RWPE2 (cell line): ENCODE data around the gene CACHD1.

Source experiments
- ATAC-seq: fragments of 200-7000 bp; cut with Tn5 transposase; 3 replicates; pipeline ENCODE4 v1.9.1; 2021; ENCODE audit warnings: low read depth
- DNase-seq: peaks from one replicate; pipeline ENCODE4 v3.0.0-alpha.2; 2020; ENCODE audit warnings: low spot score
- H3K27ac ChIP-seq: fragments of 450-650 bp; 2 replicates; pipeline ENCODE4 v1.5.1; 2017; ENCODE audit warnings: mild to moderate bottlenecking; ENCODE audit not compliant: poor library complexity, severe bottlenecking
- H3K27me3 ChIP-seq: fragments of 250-450 bp; sonication (Bioruptor Pico); 2 replicates; pipeline ENCODE4 v1.5.1; 2021; ENCODE audit warnings: mild to moderate bottlenecking, moderate library complexity; ENCODE audit not compliant: insufficient read depth, poor library complexity, severe bottlenecking
- H3K36me3 ChIP-seq: fragments of 250-450 bp; sonication (Bioruptor Pico); 2 replicates; pipeline ENCODE4 v1.5.1; 2020; ENCODE audit warnings: low read depth, mild to moderate bottlenecking, moderate library complexity
- H3K4me1 ChIP-seq: fragments of 250-450 bp; sonication (Bioruptor Pico); 2 replicates; pipeline ENCODE4 v1.5.1; 2021; ENCODE audit warnings: mild to moderate bottlenecking, moderate library complexity; ENCODE audit not compliant: insufficient read depth, poor library complexity, severe bottlenecking
- H3K4me3 ChIP-seq: fragments of 250-450 bp; sonication (Bioruptor Pico); 2 replicates; pipeline ENCODE4 v1.5.1; 2021; ENCODE audit warnings: mild to moderate bottlenecking, moderate library complexity; ENCODE audit not compliant: severe bottlenecking
- H3K9me3 ChIP-seq: fragments of 250-450 bp; sonication (Bioruptor Pico); 2 replicates; pipeline ENCODE4 v1.5.1; 2021; ENCODE audit warnings: mild to moderate bottlenecking, moderate library complexity; ENCODE audit not compliant: severe bottlenecking
- CTCF ChIP-seq: fragments of 450-650 bp; IDR thresholded peaks from one replicate; pipeline ENCODE4 v1.5.1; 2017; ENCODE audit warnings: mild to moderate bottlenecking, moderate library complexity; ENCODE audit not compliant: poor library complexity, severe bottlenecking

CACHD1 gene

DNA sequence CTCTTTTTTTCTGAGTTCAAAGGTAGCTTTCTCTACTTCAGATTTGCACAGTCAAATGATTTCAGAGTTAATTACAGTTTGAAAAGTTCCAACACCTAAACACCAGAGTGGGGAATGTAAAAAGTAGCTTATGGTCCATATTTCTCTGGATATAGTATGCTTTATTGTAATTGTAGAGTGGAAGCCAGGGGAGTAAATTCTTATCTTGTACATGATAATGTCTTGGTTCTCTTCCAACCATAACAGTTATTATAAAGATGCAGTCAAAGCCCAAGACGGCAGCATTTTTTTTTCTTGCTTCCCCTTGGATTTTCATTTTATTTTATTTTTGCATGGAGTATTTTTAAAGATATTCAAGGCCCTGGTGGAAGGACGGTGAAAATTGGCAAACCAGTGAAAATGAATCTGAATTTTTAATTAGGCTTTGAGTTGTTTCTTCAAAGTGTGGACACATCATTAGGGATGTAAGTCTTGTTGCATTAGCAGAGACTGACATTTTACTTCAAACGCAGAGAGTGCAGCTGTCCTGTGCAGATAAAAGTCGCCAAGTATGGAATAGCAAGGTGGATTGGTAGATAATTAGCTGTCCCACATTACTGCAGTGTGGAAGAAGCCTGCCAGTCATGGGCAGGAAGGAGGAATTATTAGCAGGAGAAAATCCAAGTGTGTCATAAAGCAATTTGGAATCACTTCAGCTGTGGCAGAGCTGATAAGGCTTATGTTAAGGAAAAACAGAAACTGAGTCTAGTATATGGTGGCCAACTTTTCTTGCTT lies 11.3 kb downstream of the CACHD1 start:
- Histone ChIP-seq H3K36me3 (no peaks in the 10 kb centered on the region), H3K9me3 (no peaks in the 10 kb centered on the region), H3K27ac (no peak overlapping the region), H3K4me1 (peaks cover 7% of the 10 kb centered on the region), H3K27me3 (no peaks in the 10 kb centered on the region), H3K4me3 (no peak overlapping the region)
- ATAC-seq (no peak), DNase-seq (no peak)
- no peak for TF ChIP-seq CTCF

DNA sequence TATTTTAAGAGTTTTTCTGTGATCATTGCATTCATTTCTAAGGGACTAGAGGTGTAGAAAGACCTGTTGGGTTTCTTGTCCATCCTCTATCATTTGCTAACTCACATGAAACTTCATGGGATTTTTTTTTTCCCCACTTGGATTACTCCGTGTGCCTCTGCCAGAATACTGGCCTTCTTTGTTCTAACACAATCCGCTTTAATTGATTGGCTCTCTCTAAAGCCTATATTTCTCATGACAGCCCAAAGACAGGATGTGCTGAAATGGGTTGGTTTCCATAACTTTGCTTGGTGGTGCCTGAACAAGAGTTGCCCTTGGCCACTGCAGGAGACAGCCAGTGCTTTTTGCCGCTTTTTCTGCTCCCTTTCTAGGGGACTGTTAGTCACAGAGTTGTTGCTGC lies 12.2 kb downstream of the CACHD1 start:
- DNase-seq (no peak), ATAC-seq (no peak)
- Histone ChIP-seq H3K4me3 (no peak overlapping the region), H3K36me3 (no peaks in the 10 kb centered on the region), H3K27me3 (no peaks in the 10 kb centered on the region), H3K9me3 (no peaks in the 10 kb centered on the region), H3K27ac (no peak overlapping the region), H3K4me1 (no peaks in the 10 kb centered on the region)
- TF ChIP-seq CTCF, result no peak

DNA sequence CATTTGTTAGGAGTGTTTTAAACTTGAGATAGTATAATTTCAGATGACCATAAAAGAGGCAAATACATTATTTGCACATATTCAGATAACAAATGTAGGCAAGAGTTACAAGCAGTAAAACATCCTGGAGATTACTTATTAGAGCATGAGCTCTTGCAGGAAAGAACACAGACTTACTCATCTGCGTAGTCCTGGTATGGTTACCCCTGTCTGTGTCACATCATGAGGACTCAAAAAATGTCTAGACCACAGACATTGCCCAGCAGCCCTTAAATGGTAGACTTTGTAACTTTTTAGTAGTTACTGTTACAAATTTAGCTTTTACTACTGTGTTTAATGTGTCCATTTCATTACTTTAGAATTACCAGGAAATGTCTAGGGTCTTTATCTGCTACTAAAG lies 12.8 kb downstream of the CACHD1 start:
- no peak for TF ChIP-seq CTCF
- Histone ChIP-seq H3K27me3 (no peaks in the 10 kb centered on the region), H3K27ac (no peak overlapping the region), H3K4me3 (no peak overlapping the region), H3K9me3 (no peaks in the 10 kb centered on the region), H3K4me1 (no peaks in the 10 kb centered on the region), H3K36me3 (no peaks in the 10 kb centered on the region)
- DNase-seq, result no peak
- ATAC-seq, result no peak

DNA sequence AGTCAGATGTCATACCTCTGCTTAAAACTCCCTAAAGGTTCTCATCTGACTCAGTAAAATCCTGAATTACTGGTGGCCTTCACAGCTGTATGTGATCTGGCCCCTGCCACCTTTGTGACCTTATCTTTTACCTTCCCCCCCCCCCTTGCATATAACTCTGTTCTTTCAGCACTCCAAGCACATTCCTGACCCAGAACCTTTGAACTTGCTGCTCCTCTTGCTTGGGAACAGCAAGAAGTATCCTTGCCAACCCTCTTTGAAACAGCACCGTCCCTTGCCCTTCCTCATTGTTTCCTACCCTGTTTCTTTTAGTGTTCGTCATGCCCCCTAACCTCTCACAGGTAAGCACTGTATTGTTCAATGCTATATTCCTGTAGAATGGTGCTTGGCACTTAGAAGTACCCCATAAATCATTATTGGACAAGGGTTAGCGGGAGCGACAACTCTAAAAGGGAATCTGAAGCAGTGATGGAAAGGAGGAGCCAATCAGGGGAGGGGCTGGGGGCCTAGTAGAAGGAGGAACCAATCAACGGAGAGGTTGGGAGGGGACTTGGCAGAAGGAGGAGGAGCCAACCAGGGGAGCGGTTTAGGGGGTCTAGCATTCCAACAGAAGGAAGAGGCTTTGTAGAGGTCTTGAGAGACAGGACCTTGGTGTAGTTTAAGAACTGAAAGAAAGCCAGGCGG lies 13.9 kb downstream of the CACHD1 start:
- ATAC-seq, result no peak
- Histone ChIP-seq H3K27me3 (no peaks in the 10 kb centered on the region), H3K27ac (no peak overlapping the region), H3K36me3 (no peaks in the 10 kb centered on the region), H3K4me1 (no peaks in the 10 kb centered on the region), H3K9me3 (no peaks in the 10 kb centered on the region), H3K4me3 (no peak overlapping the region)
- DNase-seq, result no peak
- TF ChIP-seq CTCF, result no peak

DNA sequence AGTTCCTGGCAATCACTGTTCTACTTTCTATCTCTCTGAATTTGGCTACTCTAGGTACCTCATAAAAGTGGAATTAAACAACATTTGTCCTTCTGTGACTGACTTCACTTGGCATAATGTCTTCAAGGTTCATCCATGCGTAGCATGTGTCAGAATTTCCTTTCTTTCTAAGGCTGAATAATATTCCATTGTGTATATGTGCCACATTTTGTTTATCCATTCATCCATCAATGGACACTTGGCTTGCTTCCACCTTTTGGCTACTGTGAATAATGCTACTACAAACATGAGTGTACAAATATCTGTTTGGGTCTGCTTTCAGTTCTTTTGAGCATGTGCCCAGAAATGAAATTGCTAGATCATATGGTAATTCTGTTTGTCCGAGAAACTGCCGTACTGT lies 14.7 kb downstream of the CACHD1 start:
- Histone ChIP-seq H3K4me1 (no peaks in the 10 kb centered on the region), H3K36me3 (no peaks in the 10 kb centered on the region), H3K4me3 (no peak overlapping the region), H3K27me3 (no peaks in the 10 kb centered on the region), H3K27ac (no peak overlapping the region), H3K9me3 (no peaks in the 10 kb centered on the region)
- ATAC-seq, result no peak
- DNase-seq, result no peak
- TF ChIP-seq CTCF, result no peak
